ENCODE data around the gene ZNF142. TPM values are rescaled to one million over a fixed set of nuclear protein-coding genes. Genes with fewer than 3 reads are reported as not detected.

The ZNF142 gene
- total RNA-seq, 1 experiment from 2014 or later: 29.2 TPM

DNA sequence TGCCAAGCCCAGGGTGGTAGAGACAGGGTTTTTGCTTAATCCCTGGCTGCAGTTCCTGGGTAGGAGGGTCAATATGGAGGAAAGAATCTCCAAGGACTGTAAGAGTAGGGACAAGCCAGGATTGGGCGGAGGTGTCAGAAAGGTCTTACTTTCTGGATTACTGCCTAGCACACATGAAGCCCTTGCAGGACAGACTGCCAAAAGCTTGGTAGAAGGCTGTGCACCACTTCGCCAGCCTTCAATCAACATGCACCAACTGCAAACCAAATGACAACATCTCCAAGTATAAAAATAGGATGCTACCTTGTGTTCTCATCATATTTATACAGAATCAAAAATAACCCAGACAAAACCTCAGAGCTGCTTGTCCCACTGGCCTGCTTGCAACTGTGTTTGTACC, 3.7 kb downstream of the ZNF142 start:
- peaks cover 70% of the 10 kb centered on the region for H3K79me2 ChIP-seq (ENCODE audit: insufficient read depth, low read length)

More for the DNA sequence above, 3.7 kb downstream of the ZNF142 start:
- no peak overlapping the region for H3K9ac ChIP-seq (ENCODE audit: low read length)
- H2AFZ ChIP-seq (ENCODE audit: low read depth, low read length, poor library complexity, severe bottlenecking): no peak overlapping the region
- no TSS peak for BruUV-seq (replicated peaks)
- peaks cover 27 to 46% of the 10 kb centered on the region in 2 experiments for H3K36me3 ChIP-seq (ENCODE audit: control insufficient read depth in 1 of 2, insufficient read depth in 2 of 2, low read length in 2 of 2)
- no peaks in the 10 kb centered on the region for H3K27me3 ChIP-seq (ENCODE audit: insufficient read depth, low read length)
- ATAC-seq: no peak
- no peaks in the 10 kb centered on the region; the same call in 1 of the 2 replicates for H4K20me1 ChIP-seq (ENCODE audit: insufficient read depth)
- RAD21 ChIA-PET (ENCODE audit: low non-redundant PET in 1 of 2, low total read pairs in 2 of 2, uncharacterized antibody in 2 of 2, unreplicated experiment in 2 of 2): no interaction called here
- no peak overlapping the region for H3K4me2 ChIP-seq (ENCODE audit: low read length)
- TF ChIP-seq ELF1 (IDR thresholded peaks at IDR 0.05; ENCODE audit: borderline replicate concordance, low read depth) (no peak), EGR1 (IDR thresholded peaks at IDR 0.05; ENCODE audit: low read depth) (no peak), CBX3 (IDR thresholded peaks at IDR 0.05; ENCODE audit: low read depth) (no peak), CEBPB (IDR thresholded peaks at IDR 0.05; ENCODE audit: low read depth) (no peak), POLR2AphosphoS5 (IDR thresholded peaks at IDR 0.05; ENCODE audit: low read depth, low read length) (no peak), ZNF274 (IDR thresholded peaks at IDR 0.05; ENCODE audit: low read depth, low read length) (no peak), FOSL1 (IDR thresholded peaks at IDR 0.05; ENCODE audit: low read depth) (no peak), EZH2 (IDR thresholded peaks at IDR 0.05) (no peak), RAD21 (IDR thresholded peaks at IDR 0.05; ENCODE audit: low read depth) (no peak), SRF (IDR thresholded peaks at IDR 0.05; ENCODE audit: low read depth) (no peak), TCF7L2 (IDR thresholded peaks at IDR 0.05; ENCODE audit: borderline replicate concordance, extremely low read depth, insufficient read depth, insufficient read length) (no peak), ZFX (IDR thresholded peaks at IDR 0.05) (no peak), EZH2phosphoT487 (IDR thresholded peaks at IDR 0.05; ENCODE audit: borderline replicate concordance) (no peak), POLR2A (IDR thresholded peaks at IDR 0.05; ENCODE audit: borderline replicate concordance, extremely low read depth, insufficient read depth, insufficient read length) (no peak), JUND (IDR thresholded peaks at IDR 0.05) (no peak), YY1 (IDR thresholded peaks at IDR 0.05; ENCODE audit: extremely low read depth, insufficient replicate concordance, low read depth, low read length) (no peak)
- TF ChIP-seq, protein P1, sequence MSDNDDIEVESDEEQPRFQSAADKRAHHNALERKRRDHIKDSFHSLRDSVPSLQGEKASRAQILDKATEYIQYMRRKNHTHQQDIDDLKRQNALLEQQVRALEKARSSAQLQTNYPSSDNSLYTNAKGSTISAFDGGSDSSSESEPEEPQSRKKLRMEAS (IDR thresholded peaks at IDR 0.05): no peak
- TF ChIP-seq, protein P2, sequence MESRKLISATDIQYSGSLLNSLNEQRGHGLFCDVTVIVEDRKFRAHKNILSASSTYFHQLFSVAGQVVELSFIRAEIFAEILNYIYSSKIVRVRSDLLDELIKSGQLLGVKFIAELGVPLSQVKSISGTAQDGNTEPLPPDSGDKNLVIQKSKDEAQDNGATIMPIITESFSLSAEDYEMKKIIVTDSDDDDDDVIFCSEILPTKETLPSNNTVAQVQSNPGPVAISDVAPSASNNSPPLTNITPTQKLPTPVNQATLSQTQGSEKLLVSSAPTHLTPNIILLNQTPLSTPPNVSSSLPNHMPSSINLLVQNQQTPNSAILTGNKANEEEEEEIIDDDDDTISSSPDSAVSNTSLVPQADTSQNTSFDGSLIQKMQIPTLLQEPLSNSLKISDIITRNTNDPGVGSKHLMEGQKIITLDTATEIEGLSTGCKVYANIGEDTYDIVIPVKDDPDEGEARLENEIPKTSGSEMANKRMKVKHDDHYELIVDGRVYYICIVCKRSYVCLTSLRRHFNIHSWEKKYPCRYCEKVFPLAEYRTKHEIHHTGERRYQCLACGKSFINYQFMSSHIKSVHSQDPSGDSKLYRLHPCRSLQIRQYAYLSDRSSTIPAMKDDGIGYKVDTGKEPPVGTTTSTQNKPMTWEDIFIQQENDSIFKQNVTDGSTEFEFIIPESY (IDR thresholded peaks at IDR 0.05; ENCODE audit: extremely low read depth, insufficient replicate concordance, low read length): no peak
- TF ChIP-seq, protein P3, sequence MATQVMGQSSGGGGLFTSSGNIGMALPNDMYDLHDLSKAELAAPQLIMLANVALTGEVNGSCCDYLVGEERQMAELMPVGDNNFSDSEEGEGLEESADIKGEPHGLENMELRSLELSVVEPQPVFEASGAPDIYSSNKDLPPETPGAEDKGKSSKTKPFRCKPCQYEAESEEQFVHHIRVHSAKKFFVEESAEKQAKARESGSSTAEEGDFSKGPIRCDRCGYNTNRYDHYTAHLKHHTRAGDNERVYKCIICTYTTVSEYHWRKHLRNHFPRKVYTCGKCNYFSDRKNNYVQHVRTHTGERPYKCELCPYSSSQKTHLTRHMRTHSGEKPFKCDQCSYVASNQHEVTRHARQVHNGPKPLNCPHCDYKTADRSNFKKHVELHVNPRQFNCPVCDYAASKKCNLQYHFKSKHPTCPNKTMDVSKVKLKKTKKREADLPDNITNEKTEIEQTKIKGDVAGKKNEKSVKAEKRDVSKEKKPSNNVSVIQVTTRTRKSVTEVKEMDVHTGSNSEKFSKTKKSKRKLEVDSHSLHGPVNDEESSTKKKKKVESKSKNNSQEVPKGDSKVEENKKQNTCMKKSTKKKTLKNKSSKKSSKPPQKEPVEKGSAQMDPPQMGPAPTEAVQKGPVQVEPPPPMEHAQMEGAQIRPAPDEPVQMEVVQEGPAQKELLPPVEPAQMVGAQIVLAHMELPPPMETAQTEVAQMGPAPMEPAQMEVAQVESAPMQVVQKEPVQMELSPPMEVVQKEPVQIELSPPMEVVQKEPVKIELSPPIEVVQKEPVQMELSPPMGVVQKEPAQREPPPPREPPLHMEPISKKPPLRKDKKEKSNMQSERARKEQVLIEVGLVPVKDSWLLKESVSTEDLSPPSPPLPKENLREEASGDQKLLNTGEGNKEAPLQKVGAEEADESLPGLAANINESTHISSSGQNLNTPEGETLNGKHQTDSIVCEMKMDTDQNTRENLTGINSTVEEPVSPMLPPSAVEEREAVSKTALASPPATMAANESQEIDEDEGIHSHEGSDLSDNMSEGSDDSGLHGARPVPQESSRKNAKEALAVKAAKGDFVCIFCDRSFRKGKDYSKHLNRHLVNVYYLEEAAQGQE (IDR thresholded peaks at IDR 0.05; ENCODE audit: low read depth): no peak
- TF ChIP-seq, protein P4, sequence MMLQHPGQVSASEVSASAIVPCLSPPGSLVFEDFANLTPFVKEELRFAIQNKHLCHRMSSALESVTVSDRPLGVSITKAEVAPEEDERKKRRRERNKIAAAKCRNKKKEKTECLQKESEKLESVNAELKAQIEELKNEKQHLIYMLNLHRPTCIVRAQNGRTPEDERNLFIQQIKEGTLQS (IDR thresholded peaks at IDR 0.05): no peak
- no peaks in the 10 kb centered on the region for H3K9me2 ChIP-seq (ENCODE audit: insufficient read depth)
- no peak overlapping the region for H3K27ac ChIP-seq (ENCODE audit: low read depth, low read length)
- CTCF ChIA-PET: interaction anchor here (1.7 kb wide), 1 partner anchor 192 kb away, joined by 5 read pairs; no protein-coding TSS in a partner anchor
- H3K9me3 ChIP-seq (ENCODE audit: control insufficient read depth in 1 of 2, insufficient read depth in 1 of 2, low read depth in 1 of 2, low read length in 2 of 2): no peaks in the 10 kb centered on the region
- POLR2A ChIA-PET: no interaction called here
- no peak for DNase-seq (ENCODE audit: low read depth, low spot score)
- H3K4me1 ChIP-seq (ENCODE audit: control insufficient read depth in 1 of 2, insufficient read depth in 2 of 2, low read length in 2 of 2): peaks cover 0 to 18% of the 10 kb centered on the region in 2 experiments; a peak in 2 of 4 replicates
- intact Hi-C loops (cut with micrococcal nuclease): no loop called here
- no peak overlapping the region for H3K4me3 ChIP-seq (replicated peaks in 1 of 2; ENCODE audit: low read depth in 1 of 2, low read length in 2 of 2)
